Esophagus mucosa (tissue), 1 donor: Measurements from ENCODE around the gene ADRA2C. TPM values are rescaled to one million over a fixed set of nuclear protein-coding genes. Genes with fewer than 3 reads are reported as not detected.

ENCODE experiments used
- ATAC-seq: fragments of 200-7000 bp; cut with Tn5 transposase; one replicate; pipeline ENCODE4 v1.9.1; 2020
- total RNA-seq: library from RNA; stranded (reverse); gene quantifications from one replicate; pipeline ENCODE4 v1.2.4, GENCODE V29; 2023
- donor health status: DM: yes; HTN: yes; CAD: no.

ADRA2C gene
- total RNA-seq, 1 donor from 2014 or later = 0.60 TPM

GRCh38 chr4:3760841-3761240 is 5.3 kb upstream of the ADRA2C start:
- ATAC-seq = no peak

DNA sequence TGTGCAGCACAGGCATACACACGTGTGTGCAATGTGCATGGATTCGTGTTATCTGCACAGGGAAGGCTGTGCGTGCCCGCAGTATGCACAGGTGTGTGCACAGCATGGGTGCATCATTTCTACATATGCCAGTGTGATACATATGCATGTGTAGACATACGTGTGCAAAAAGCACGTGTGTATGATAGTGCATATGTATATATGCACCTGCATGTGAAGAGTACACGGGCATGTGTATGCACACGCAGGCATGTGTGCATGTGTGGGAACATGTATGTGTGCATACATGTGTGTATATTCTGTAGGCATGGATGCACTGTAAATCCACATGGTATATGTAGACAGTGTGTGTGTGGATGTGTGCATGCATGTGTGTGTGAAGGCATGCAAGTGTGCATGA is 3.9 kb upstream of the ADRA2C start:
- no peak for ATAC-seq

DNA sequence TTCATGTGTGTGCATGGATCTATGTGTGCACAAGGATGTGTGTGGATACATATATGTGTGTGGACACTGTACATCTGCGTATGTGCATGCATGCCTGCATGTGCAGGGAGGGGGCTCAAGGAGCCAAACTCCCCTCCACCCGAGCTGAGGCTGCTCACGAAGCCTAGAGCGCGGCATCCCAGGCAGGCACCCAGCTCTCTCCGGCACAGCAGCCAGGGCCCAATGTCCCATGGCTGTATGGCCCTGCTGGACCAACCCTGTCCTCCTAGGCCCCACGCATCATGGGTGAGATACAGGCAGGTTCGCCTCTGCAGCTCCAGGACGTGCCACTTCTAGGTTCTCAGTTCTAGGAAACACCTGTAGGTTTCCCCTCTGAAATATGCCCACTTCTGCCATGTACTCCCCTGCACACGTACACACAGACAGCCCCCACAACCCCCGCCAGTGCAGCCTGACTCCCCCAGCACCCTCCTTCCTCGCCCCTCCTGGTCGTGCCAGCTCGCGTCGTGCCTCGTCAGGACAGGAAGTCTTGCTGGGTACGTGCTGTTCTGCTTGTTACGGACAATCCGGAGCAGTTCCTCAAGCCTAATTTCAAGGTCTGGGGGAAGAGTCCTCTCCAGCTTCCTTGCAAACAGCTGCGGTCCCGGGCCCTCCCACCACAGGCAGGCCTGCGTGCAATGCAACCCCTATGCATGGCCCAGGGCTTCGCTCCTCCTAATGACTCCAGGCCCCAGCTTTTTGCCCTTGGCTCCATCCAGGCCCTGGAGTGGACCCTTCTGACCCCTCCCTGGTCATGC is 3.2 kb upstream of the ADRA2C start:
- no peak for ATAC-seq

GRCh38 chr4:3765271-3766035 is 732 bp upstream of the ADRA2C start:
- peak; percentile 47 for ATAC-seq

DNA sequence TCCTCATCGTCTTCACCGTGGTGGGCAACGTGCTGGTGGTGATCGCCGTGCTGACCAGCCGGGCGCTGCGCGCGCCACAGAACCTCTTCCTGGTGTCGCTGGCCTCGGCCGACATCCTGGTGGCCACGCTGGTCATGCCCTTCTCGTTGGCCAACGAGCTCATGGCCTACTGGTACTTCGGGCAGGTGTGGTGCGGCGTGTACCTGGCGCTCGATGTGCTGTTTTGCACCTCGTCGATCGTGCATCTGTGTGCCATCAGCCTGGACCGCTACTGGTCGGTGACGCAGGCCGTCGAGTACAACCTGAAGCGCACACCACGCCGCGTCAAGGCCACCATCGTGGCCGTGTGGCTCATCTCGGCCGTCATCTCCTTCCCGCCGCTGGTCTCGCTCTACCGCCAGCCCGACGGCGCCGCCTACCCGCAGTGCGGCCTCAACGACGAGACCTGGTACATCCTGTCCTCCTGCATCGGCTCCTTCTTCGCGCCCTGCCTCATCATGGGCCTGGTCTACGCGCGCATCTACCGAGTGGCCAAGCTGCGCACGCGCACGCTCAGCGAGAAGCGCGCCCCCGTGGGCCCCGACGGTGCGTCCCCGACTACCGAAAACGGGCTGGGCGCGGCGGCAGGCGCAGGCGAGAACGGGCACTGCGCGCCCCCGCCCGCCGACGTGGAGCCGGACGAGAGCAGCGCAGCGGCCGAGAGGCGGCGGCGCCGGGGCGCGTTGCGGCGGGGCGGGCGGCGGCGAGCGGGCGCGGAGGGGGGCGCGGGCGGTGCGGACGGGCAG is 792 bp downstream of the ADRA2C start:
- ATAC-seq = no peak

DNA sequence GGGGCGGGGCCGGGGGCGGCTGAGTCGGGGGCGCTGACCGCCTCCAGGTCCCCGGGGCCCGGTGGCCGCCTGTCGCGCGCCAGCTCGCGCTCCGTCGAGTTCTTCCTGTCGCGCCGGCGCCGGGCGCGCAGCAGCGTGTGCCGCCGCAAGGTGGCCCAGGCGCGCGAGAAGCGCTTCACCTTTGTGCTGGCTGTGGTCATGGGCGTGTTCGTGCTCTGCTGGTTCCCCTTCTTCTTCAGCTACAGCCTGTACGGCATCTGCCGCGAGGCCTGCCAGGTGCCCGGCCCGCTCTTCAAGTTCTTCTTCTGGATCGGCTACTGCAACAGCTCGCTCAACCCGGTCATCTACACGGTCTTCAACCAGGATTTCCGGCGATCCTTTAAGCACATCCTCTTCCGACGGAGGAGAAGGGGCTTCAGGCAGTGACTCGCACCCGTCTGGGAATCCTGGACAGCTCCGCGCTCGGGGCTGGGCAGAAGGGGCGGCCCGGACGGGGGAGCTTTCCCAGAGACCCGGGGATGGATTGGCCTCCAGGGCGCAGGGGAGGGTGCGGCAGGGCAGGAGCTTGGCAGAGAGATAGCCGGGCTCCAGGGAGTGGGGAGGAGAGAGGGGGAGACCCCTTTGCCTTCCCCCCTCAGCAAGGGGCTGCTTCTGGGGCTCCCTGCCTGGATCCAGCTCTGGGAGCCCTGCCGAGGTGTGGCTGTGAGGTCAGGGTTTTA is 1.5 kb downstream of the ADRA2C start:
- ATAC-seq = no peak

- no peak for ATAC-seq
These were observed 2.9 kb downstream of the ADRA2C start for GRCh38 chr4:3768842-3769641.

DNA sequence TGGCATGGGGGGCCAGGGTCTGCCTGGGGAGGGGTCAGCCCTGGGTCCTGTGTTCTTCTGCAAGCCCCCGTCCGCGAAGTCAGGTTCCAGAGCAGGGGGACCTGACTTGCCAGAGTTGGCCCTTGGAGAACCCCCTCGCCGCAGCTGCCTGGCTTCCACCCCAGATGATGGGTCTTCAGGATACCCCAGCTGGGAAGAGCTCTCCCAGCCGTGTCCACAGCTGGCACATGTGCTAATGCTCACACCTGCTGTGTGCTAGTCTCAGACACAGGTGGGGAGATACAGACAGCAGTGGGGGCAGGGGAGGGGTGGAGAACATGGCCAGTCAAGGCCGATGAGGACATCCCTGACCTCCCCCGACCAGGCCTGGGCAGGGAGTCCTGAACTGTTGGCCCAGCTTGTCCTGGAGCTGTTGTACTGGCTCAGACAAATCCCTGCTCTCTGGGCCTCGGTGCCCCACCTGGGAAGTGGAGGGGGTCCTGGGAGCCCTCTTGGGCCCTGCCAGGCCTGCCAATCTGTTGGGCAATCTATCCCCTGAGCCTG is 3.5 kb downstream of the ADRA2C start:
- no peak for ATAC-seq

DNA sequence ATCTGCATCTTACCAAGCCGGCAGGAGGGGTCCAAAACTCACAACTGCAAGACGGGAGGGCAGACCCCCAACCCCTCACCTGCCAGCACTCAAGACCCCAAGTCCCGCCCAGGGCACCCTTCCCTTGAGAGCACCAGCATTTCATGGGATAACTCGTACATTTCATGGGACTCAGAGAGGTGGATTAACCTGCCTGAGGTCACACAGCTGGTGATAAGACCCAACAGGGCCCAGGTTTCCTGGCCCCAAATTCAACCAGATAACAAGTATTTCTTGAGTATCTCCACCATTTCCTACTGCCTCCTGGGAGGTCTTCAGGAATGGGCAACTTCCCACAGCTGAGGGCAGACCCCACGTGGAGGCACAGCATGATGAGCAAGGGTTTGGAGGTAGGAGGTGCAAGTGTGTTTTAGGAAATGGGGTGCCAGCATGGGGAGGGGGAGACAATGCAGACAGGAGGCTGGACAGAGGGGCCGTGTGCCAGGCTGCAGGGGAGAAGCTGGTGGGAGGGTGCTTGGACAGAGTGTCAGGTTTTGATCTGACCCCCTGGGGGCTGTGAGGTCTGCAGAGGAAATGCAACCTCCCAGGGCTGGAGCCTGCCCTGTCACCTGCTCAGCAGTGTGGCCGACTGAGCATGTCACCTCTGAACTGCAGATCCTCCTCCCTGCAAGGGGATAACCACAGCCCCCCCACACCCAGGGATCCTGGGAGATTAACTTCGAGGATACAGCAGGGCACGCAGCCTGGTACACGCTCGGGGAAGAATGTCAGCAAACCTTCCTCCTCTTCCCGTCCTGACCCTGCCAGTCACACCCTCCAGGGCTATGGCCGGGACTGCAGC is 4.4 kb downstream of the ADRA2C start:
- no peak for ATAC-seq

DNA sequence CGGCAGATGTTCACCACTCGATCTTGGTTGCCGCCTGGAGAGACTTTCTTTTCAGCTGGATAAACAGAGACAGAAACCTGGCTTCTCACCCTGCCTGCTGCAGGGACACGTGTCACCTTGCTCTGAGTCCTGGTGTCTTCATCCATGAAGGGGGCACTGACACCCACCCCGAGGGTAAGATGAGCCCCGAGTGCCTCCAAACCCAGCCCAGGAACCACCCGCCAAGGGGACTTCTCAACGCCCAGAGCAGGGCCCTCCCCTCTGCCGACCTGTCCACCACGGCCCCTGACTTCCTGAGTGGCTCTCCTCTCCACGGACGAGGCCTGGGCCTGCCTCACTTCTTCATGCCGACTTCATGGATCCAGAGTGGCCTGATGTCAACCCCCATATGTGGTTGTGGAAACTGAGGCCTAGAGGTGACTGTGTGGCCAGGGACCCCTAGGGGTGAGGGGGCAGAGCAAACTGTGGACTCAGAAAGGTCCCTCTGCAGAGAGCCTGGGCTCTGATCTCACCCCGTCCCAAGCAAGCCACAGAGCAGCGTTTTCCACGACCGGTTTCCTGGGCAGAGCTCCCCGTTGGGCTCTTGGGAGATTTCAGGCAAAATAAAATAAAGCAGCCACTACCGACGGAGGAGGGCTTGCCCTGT is 5.1 kb downstream of the ADRA2C start:
- ATAC-seq = no peak

- ATAC-seq = no peak
These were observed 5.8 kb downstream of the ADRA2C start for GRCh38 chr4:3771939-3772495.

DNA sequence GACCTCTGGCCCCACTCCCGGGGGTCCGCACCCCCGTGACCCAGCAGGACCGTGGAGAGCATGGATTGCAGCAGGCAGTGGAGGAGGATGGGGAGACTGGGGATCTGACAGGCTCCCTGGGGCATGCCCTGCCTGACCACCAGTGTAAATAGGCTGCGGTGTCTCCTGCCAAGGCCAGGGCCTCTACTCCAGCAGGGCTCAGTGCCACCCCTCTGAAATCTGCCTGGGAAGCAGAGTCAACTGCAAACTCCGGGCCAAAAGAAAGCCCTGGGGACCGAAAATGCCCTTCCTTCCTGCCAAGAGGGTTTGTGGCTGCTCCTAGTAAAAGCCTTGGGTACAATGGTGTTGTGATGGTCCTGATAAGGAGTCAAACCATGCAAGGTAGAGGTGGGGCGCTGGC is 6.4 kb downstream of the ADRA2C start:
- ATAC-seq = no peak

GRCh38 chr4:3773552-3774001 is 7.4 kb downstream of the ADRA2C start:
- no peak for ATAC-seq

GRCh38 chr4:3774253-3774883 is 8.2 kb downstream of the ADRA2C start:
- no peak for ATAC-seq

GRCh38 chr4:3775005-3775404 is 8.8 kb downstream of the ADRA2C start:
- ATAC-seq = no peak

- ATAC-seq = no peak
These were observed 9.4 kb downstream of the ADRA2C start for GRCh38 chr4:3775576-3775975.

- no peak for ATAC-seq
These were observed 10.2 kb downstream of the ADRA2C start for GRCh38 chr4:3776166-3777032.

GRCh38 chr4:3777033-3777390 is 10.8 kb downstream of the ADRA2C start:
- ATAC-seq = no peak
